Osteocyte (in vitro differentiated cells): ENCODE data around the gene ZGRF1. TPM values are rescaled to one million over a fixed set of nuclear protein-coding genes. Genes with fewer than 3 reads are reported as not detected.

Source experiments
- DNase-seq: peaks from one replicate; pipeline ENCODE4 v3.0.0; 2021; ENCODE audit warnings: mixed read lengths; ENCODE audit not compliant: unreplicated experiment; ENCODE audit errors: extremely low spot score
- H3K27ac Mint-ChIP-seq: one replicate; pipeline ENCODE4 v1.8.0; 2021; ENCODE audit warnings: mild to moderate bottlenecking, mixed read lengths; ENCODE audit not compliant: unreplicated experiment
- H3K27me3 Mint-ChIP-seq: one replicate; pipeline ENCODE4 v1.8.0; 2021; ENCODE audit warnings: mixed read lengths; ENCODE audit not compliant: unreplicated experiment
- H3K36me3 Mint-ChIP-seq: one replicate; pipeline ENCODE4 v1.8.0; 2021; ENCODE audit warnings: mixed read lengths; ENCODE audit not compliant: unreplicated experiment
- H3K4me1 Mint-ChIP-seq: one replicate; pipeline ENCODE4 v1.8.0; 2021; ENCODE audit warnings: mixed read lengths; ENCODE audit not compliant: unreplicated experiment
- H3K4me3 Mint-ChIP-seq: one replicate; pipeline ENCODE4 v1.8.0; 2021; ENCODE audit warnings: mild to moderate bottlenecking, moderate library complexity, mixed read lengths; ENCODE audit not compliant: unreplicated experiment
- H3K9me3 Mint-ChIP-seq: one replicate; pipeline ENCODE4 v1.8.0; 2021; ENCODE audit warnings: mixed read lengths; ENCODE audit not compliant: unreplicated experiment
- CTCF ChIP-seq: fragments of 200-600 bp; sonication (generic); IDR thresholded peaks from 2 replicates; pipeline ENCODE4 v1.5.0; 2021; ENCODE audit warnings: antibody characterized with exemption, mild to moderate bottlenecking, moderate library complexity
- long read RNA-seq: library from polyadenylated mRNA; unstranded; transcript quantifications from one replicate; pipeline ENCODE4 v2.0.0, GENCODE V29; 2021
- total RNA-seq: library from RNA; stranded (reverse); gene quantifications from 2 replicates; pipeline ENCODE4 v1.2.1, GENCODE V29; 2021

Gene ZGRF1
- total RNA-seq = 5.6 and 6.8 TPM in 2 replicates
- long read RNA-seq, transcript ZGRF1-207 (6 exons, 794 nt) = major isoform, 6 of 21 reads
- long read RNA-seq, partial matches to known transcripts = 7 of 21 reads
- long read RNA-seq, other reads (novel, unspliced or antisense) = 8 of 21 reads

GRCh38 chr4:112636688-112637551 is at the start of gene ZGRF1, which contains the start of gene LARP7:
Gene ZGRF1, minus strand, starts transcription at chr4:112636909. Its CDS starts 3,733 bp downstream, at chr4:112633176.
Gene LARP7, plus strand, starts transcription at chr4:112637143. Its CDS starts 7,527 bp downstream, at chr4:112644670.
- H3K4me3 Mint-ChIP-seq = no peak within 1 kb of the TSS

GRCh38 chr4:112680996-112681395 is 44.3 kb upstream of the ZGRF1 start:
- no peaks in the 10 kb centered on the region for H3K9me3 Mint-ChIP-seq

More at GRCh38 chr4:112636688-112637551, at the start of gene ZGRF1, which contains the start of gene LARP7:
- peak; percentile 99 for DNase-seq
- Mint-ChIP-seq H3K36me3 (peaks cover 5% of the 10 kb centered on the region), H3K27me3 (no peaks in the 10 kb centered on the region), H3K27ac (no peak within 1 kb of the TSS), H3K9me3 (no peaks in the 10 kb centered on the region), H3K4me1 (peaks cover 13% of the 10 kb centered on the region)
- TF ChIP-seq CTCF = peak; percentile 79

GRCh38 chr4:112677519-112678091 is 40.9 kb upstream of the ZGRF1 start:
- Mint-ChIP-seq H3K4me3 (no peak overlapping the region), H3K36me3 (no peaks in the 10 kb centered on the region)

More at GRCh38 chr4:112680996-112681395, 44.3 kb upstream of the ZGRF1 start:
- Mint-ChIP-seq H3K27ac (no peak overlapping the region), H3K4me1 (no peaks in the 10 kb centered on the region), H3K4me3 (no peak overlapping the region), H3K36me3 (no peaks in the 10 kb centered on the region), H3K27me3 (no peaks in the 10 kb centered on the region)
- no peak for TF ChIP-seq CTCF
- DNase-seq = no peak

GRCh38 chr4:112674376-112674775 is 37.7 kb upstream of the ZGRF1 start:
- DNase-seq = no peak
- Mint-ChIP-seq H3K27me3 (peaks cover 2% of the 10 kb centered on the region), H3K27ac (no peak overlapping the region), H3K4me3 (no peak overlapping the region), H3K4me1 (no peaks in the 10 kb centered on the region), H3K36me3 (no peaks in the 10 kb centered on the region), H3K9me3 (no peaks in the 10 kb centered on the region)
- no peak for TF ChIP-seq CTCF

More at GRCh38 chr4:112677519-112678091, 40.9 kb upstream of the ZGRF1 start:
- no peak overlapping the region for H3K27ac Mint-ChIP-seq
- DNase-seq = no peak
- no peaks in the 10 kb centered on the region for H3K9me3 Mint-ChIP-seq
- H3K27me3 Mint-ChIP-seq = peaks cover 2% of the 10 kb centered on the region
- no peaks in the 10 kb centered on the region for H3K4me1 Mint-ChIP-seq
- TF ChIP-seq CTCF = no peak

- DNase-seq = no peak
- H3K4me3 Mint-ChIP-seq = no peak overlapping the region
- no peaks in the 10 kb centered on the region for H3K4me1 Mint-ChIP-seq
- H3K27ac Mint-ChIP-seq = no peak overlapping the region
- no peak for TF ChIP-seq CTCF
- no peaks in the 10 kb centered on the region for H3K36me3 Mint-ChIP-seq
- H3K27me3 Mint-ChIP-seq = peaks cover 2% of the 10 kb centered on the region
- H3K9me3 Mint-ChIP-seq = no peaks in the 10 kb centered on the region
These were observed 37.0 kb upstream of the ZGRF1 start for GRCh38 chr4:112673686-112674085.
